Ishikawa (cell line): Measurements from ENCODE around the gene GPR37.

Experiments
- CEBPB ChIP-seq: IDR thresholded peaks from 2 replicates; pipeline ENCODE4 v1.6.1; 2012
- CREB1 ChIP-seq: IDR thresholded peaks from 2 replicates; pipeline ENCODE4 v1.6.1; 2012; ENCODE audit warnings: low read depth
- EP300 ChIP-seq: IDR thresholded peaks from 2 replicates; pipeline ENCODE4 v1.6.1; 2012; ENCODE audit warnings: borderline replicate concordance
- FOXM1 ChIP-seq: IDR thresholded peaks from 2 replicates; pipeline ENCODE4 v1.6.1; 2012; ENCODE audit warnings: low read depth, borderline replicate concordance
- RAD21 ChIP-seq: IDR thresholded peaks from 2 replicates; pipeline ENCODE4 v1.6.1; 2012; ENCODE audit warnings: low read depth
- TAF1 ChIP-seq: IDR thresholded peaks from 2 replicates; pipeline ENCODE4 v1.6.1; 2012; ENCODE audit warnings: low read depth, mild to moderate bottlenecking
- TCF12 ChIP-seq: IDR thresholded peaks from 2 replicates; pipeline ENCODE4 v1.6.1; 2012; ENCODE audit warnings: low read depth
- YY1 ChIP-seq: IDR thresholded peaks from 2 replicates; pipeline ENCODE4 v1.6.1; 2012; ENCODE audit warnings: low read depth
- ZBTB7A ChIP-seq: IDR thresholded peaks from 2 replicates; pipeline ENCODE4 v1.6.1; 2012; ENCODE audit warnings: low read depth
- TF ChIP-seq, protein P1 (sequence below): IDR thresholded peaks from 2 replicates; pipeline ENCODE4 v1.6.1; 2012; ENCODE audit warnings: low read depth, mild to moderate bottlenecking
- TF ChIP-seq, protein P2 (sequence below): IDR thresholded peaks from 2 replicates; pipeline ENCODE4 v1.6.1; 2012
- TF ChIP-seq, protein P3 (sequence below): IDR thresholded peaks from 2 replicates; pipeline ENCODE4 v1.6.1; 2012

DNA sequence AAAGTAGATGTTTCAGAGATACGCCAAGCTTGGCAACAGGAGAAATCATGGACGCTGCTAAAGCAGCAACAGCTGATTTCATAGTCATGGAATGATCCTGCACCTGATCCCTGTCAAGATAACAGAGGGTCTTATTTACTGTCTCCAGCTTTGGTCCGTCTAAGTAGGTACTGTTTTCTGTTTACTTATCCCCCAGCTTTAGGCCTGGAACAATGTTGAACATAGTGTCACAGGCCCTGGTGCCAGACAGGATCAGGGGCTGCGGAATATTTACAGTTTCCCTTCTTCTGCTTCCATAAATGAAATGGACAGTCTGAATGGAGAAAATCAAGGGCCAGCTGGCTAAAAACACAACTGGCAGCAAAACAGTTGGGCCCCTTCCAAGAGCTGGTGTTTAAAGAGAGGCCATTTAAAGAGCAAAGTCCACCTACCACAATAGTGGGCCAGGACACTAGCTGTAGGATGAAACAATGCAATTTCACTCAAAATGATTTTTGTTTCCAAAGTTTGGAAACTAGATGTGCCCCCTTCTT, 2.9 kb downstream of the GPR37 start:
- TF ChIP-seq, protein P1, sequence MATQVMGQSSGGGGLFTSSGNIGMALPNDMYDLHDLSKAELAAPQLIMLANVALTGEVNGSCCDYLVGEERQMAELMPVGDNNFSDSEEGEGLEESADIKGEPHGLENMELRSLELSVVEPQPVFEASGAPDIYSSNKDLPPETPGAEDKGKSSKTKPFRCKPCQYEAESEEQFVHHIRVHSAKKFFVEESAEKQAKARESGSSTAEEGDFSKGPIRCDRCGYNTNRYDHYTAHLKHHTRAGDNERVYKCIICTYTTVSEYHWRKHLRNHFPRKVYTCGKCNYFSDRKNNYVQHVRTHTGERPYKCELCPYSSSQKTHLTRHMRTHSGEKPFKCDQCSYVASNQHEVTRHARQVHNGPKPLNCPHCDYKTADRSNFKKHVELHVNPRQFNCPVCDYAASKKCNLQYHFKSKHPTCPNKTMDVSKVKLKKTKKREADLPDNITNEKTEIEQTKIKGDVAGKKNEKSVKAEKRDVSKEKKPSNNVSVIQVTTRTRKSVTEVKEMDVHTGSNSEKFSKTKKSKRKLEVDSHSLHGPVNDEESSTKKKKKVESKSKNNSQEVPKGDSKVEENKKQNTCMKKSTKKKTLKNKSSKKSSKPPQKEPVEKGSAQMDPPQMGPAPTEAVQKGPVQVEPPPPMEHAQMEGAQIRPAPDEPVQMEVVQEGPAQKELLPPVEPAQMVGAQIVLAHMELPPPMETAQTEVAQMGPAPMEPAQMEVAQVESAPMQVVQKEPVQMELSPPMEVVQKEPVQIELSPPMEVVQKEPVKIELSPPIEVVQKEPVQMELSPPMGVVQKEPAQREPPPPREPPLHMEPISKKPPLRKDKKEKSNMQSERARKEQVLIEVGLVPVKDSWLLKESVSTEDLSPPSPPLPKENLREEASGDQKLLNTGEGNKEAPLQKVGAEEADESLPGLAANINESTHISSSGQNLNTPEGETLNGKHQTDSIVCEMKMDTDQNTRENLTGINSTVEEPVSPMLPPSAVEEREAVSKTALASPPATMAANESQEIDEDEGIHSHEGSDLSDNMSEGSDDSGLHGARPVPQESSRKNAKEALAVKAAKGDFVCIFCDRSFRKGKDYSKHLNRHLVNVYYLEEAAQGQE, result no peak
- TF ChIP-seq ZBTB7A (no peak), CEBPB (no peak), CREB1 (no peak), RAD21 (no peak), TCF12 (no peak), FOXM1 (no peak), YY1 (no peak), EP300 (no peak), TAF1 (no peak)
- TF ChIP-seq, protein P2, sequence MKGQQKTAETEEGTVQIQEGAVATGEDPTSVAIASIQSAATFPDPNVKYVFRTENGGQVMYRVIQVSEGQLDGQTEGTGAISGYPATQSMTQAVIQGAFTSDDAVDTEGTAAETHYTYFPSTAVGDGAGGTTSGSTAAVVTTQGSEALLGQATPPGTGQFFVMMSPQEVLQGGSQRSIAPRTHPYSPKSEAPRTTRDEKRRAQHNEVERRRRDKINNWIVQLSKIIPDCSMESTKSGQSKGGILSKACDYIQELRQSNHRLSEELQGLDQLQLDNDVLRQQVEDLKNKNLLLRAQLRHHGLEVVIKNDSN, result no peak
- TF ChIP-seq, protein P3, sequence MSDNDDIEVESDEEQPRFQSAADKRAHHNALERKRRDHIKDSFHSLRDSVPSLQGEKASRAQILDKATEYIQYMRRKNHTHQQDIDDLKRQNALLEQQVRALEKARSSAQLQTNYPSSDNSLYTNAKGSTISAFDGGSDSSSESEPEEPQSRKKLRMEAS, result no peak
